Right lung (tissue), 10 donors: ENCODE results near the gene RDH8. TPM values are rescaled to one million over a fixed set of nuclear protein-coding genes. Genes with fewer than 3 reads are reported as not detected.

ENCODE experiments used
- DNase-seq, 2 donors: peaks; one replicate each; pipeline ENCODE4 v3.0.0-alpha.2; 2013
- long read RNA-seq, 8 donors: transcript quantifications; one replicate each; lab custom pipeline, GENCODE V29; 2026
- polyA plus RNA-seq, 5 donors: library from polyadenylated mRNA; unstranded; fragments of 120-200 nt; gene quantifications; one replicate each; pipeline versions ENCODE4 v1.2.1 to v1.2.3, GENCODE V29; 2013; ENCODE audit warnings: inconsistent platforms in 1 of 5, low replicate concordance in 1 of 5; ENCODE audit not compliant: insufficient read length in 5 of 5, insufficient read depth in 1 of 5

Gene RDH8, protein sequence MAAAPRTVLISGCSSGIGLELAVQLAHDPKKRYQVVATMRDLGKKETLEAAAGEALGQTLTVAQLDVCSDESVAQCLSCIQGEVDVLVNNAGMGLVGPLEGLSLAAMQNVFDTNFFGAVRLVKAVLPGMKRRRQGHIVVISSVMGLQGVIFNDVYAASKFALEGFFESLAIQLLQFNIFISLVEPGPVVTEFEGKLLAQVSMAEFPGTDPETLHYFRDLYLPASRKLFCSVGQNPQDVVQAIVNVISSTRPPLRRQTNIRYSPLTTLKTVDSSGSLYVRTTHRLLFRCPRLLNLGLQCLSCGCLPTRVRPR
- polyA plus RNA-seq, result not detected
- long read RNA-seq, donor 1, result 0 reads
- long read RNA-seq, donor 2, result 0 reads
- long read RNA-seq, donor 3, result 0 reads
- long read RNA-seq, donor 4, result 0 reads
- long read RNA-seq, donor 5, result 0 reads
- long read RNA-seq, donor 6, result 0 reads
- long read RNA-seq, donor 7, result 0 reads
- long read RNA-seq, donor 8, result 0 reads

- DNase-seq, result no peak
Measured at GRCh38 chr19:10013316-10013715, at the start of gene RDH8. Gene RDH8, plus strand, starts transcription at chr19:10013483. Its CDS starts 15 bp downstream, at chr19:10013498.

- no peak for DNase-seq
Measured at GRCh38 chr19:9966024-9966423, 47.3 kb upstream of the RDH8 start.

- DNase-seq, result no peak
Measured at GRCh38 chr19:9966448-9966847, 46.8 kb upstream of the RDH8 start.

- no peak for DNase-seq
Measured at GRCh38 chr19:9967326-9967725, 46.0 kb upstream of the RDH8 start.

- DNase-seq, result no peak
Measured at GRCh38 chr19:9968820-9969687, 44.2 kb upstream of the RDH8 start.

DNA sequence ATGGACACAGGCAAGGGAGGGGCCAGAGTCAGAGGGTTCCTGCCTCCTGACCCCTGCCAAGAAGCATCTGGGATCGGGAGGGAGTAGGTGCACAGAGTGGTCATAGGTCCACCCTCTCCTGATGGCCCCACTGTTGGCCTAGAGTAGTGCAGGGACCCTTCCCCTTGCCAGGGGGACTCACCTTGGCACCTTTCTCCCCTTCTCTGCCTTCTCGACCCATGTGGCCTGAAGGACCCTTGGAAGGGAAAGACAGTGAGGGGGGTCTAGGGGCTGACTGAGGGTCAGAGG, 43.7 kb upstream of the RDH8 start:
- no peak for DNase-seq

DNA sequence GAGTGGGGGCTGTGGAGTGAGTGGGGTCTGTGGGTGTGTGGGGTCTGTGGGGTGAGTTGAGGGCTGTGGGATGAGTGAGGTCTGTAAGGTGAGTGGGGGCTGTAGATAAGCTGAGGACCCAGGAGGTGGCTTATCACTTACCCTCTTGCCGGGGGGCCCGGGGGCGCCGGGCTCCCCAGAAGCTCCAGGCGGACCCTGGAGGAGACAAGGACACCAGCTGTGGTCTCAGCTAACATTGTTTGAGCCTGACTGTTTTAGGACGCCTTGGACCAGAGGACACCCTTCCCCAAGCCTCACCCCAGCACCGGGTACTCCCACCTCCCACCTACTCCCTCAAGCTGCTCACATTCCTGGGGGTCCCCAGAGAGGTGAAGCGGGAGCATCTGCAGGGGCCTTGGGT, 42.8 kb upstream of the RDH8 start:
- DNase-seq, result no peak

GRCh38 chr19:9971166-9971897, 42.0 kb upstream of the RDH8 start:
- no peak for DNase-seq

GRCh38 chr19:9972103-9972502, 41.2 kb upstream of the RDH8 start:
- no peak for DNase-seq

GRCh38 chr19:9981406-9982260, 31.6 kb upstream of the RDH8 start:
- DNase-seq, result no peak

DNA sequence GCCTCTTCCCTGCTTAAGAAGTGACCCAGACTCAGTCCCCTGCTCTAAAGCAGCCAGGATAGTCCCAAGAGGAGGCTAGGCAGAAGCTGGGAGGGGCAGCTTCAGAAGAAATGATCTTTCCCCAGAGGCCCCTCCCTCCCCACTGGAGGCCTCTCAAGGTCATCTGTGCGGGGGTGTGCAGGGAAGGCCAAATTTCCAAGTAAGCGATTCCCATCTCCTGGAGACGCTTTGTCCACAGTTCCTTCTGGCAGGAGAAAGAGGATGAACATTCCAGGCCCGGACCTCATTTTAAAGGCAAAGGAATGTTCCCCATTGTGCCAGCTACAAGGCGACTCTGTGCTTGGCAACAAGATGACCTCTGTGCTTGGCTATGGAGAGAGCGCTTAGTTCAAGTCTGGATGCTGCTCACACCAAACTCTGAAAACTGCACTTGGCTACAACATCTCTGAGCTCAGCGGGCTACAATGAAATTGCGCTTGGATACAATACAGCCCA, 26.4 kb upstream of the RDH8 start:
- no peak for DNase-seq

GRCh38 chr19:9989504-9989903, 23.8 kb upstream of the RDH8 start:
- no peak for DNase-seq

- no peak for DNase-seq
Measured at GRCh38 chr19:9991425-9992191, 21.7 kb upstream of the RDH8 start.

DNA sequence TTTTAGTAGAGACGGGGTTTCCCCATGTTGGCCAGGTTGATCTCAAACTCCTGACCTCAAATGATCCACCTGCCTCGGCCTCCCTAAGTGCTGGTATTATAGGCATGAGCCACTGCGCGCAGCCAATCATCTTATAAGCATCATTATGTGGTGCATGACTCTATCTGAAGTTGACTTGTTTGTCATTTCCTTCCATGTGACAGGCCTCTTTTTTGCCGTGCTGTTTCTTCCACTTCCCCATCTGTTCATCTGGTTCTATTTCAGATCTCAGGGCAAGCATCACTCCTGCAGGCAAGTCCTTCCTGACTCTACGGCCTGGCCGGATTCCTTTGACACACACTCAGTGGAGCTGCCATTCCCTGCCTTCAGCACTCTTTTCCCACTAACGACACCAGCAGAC, 18.2 kb upstream of the RDH8 start:
- DNase-seq, result no peak

GRCh38 chr19:9995999-9996398, 17.3 kb upstream of the RDH8 start:
- DNase-seq, result no peak

DNA sequence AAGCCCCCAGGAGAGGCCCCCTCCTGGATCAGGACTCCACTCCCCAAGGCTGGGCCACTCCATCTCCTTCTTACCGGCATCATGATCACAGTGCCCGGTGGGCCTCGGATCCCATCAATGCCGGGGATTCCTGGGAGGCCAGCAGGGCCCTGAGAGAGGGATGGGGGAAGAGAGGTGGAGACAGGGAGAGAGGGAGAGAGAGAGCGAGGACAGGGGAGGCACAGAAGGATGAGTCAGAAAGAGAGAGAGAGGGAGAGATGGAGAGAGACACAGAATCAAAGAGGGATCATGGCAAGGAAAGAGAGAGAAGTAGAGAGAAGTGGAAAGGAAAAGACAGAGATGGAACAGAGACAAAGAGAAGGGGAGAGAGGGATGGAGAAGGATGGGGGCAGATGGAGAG, 16.7 kb upstream of the RDH8 start:
- DNase-seq, result no peak

- DNase-seq, result peak in 1 of 2 donors; percentile 53
Measured at GRCh38 chr19:10000171-10000826, 13.0 kb upstream of the RDH8 start.

DNA sequence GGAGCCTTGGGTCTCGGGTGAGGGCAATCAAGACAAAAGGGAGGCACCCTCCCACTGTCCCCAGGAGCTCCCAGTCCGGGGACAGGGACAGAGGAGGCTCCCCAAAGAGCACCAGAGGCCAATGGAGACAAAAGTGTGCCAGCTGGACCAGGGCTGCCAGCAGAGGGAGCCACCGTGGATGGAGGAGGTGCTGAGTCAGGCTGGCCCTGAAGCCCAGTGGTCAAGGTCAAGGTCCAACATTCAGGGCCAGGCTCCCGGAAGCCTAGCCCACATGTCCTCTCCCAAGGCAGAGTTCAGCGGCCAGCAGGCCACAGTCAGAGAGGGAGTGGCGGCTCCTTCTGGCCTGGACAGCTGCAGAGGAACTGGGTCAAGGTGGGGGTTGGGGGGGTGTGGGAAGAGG, 11.4 kb upstream of the RDH8 start:
- no peak for DNase-seq

GRCh38 chr19:10003271-10003670, 10.0 kb upstream of the RDH8 start:
- DNase-seq, result no peak

DNA sequence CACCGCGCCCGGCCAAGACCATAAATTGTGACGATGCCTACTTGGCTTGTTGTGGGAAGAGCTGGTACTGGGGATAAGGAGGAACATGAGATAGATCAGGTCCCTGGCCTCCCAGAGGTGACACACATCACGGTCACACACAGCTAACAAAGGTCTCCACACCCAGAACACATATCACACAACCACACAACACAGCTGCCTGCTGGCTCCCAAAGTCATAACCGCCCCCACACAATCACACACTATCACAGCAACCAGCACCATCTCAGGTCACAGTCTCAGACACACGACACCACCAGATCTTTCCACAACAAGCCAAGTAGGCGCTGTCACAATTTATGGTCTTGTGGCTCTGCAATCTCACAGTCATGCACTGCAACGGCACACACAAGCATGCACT, 8.7 kb upstream of the RDH8 start:
- no peak for DNase-seq
